SK-N-SH (cell line): ENCODE measurements around the gene ADAMTSL1. TPM values are rescaled to one million over a fixed set of nuclear protein-coding genes. Genes with fewer than 3 reads are reported as not detected.

Experiments used
- CTCF ChIA-PET: fragments of 300-600, 350-600 bp; formaldehyde crosslinking; extraction: SDS; loops from one replicate; lab custom pipeline; 2021; lab: Yijun Ruan, JAX
- POLR2A ChIA-PET: fragments of 350-600 bp; sonication (Branson Sonifier 250); formaldehyde crosslinking; extraction: SDS; loops from one replicate; lab custom pipeline; 2020; ENCODE audit warnings: antibody characterized with exemption, inconsistent platforms; lab: Yijun Ruan, JAX
- DNase-seq: peaks from one replicate; pipeline ENCODE4 v3.0.0; 2012
- H2AFZ ChIP-seq: fragments of 200-600 bp; sonication (generic); 2 replicates; pipeline ENCODE4 v1.8.1; 2016; ENCODE audit warnings: antibody characterized with exemption, mild to moderate bottlenecking, low read depth
- H3F3A ChIP-seq: fragments of 200-600 bp; sonication (generic); replicated peaks from 2 replicates; pipeline ENCODE3; 2016; ENCODE audit warnings: antibody characterized with exemption, mild to moderate bottlenecking; ENCODE audit not compliant: insufficient read depth
- H3K27ac ChIP-seq, 2 experiments: fragments of 200-500 bp in 1 of 2; fragments of 200-600 bp in 1 of 2; sonication (Bioruptor generic) in 1 of 2; sonication (generic), shearing (Covaris generic) in 1 of 2; 2 replicates each; pipeline versions ENCODE4 v1.5.1 to v1.6.1; 2014 to 2016; ENCODE audit warnings: low read depth in 2 of 2, inconsistent platforms in 1 of 2, low read length in 1 of 2, mild to moderate bottlenecking in 1 of 2, mixed read lengths in 1 of 2
- H3K27me3 ChIP-seq: fragments of 200-600 bp; sonication (generic), shearing (Covaris generic); 2 replicates; pipeline ENCODE4 v1.6.1; 2016; ENCODE audit warnings: mixed run types; ENCODE audit not compliant: insufficient read depth
- H3K36me3 ChIP-seq, 2 experiments: fragments of 200-500 bp in 1 of 2; fragments of 200-600 bp in 1 of 2; sonication (Bioruptor generic) in 1 of 2; sonication (generic) in 1 of 2; replicated peaks in 1 of 2; 2 replicates each; pipeline versions ENCODE3 to v1.5.1; 2014 to 2016; ENCODE audit warnings: low read length in 1 of 2, mild to moderate bottlenecking in 1 of 2; ENCODE audit not compliant: insufficient read depth in 2 of 2, control insufficient read depth in 1 of 2
- H3K4me1 ChIP-seq, 2 experiments: fragments of 200-500 bp in 1 of 2; fragments of 200-600 bp in 1 of 2; sonication (Bioruptor generic) in 1 of 2; sonication (generic), shearing (Covaris generic) in 1 of 2; 2 replicates each; pipeline versions ENCODE4 v1.5.1 to v1.6.1; 2014 to 2016; ENCODE audit warnings: low read depth in 1 of 2, low read length in 1 of 2, mixed run types in 1 of 2; ENCODE audit not compliant: insufficient read depth in 2 of 2, control insufficient read depth in 1 of 2
- H3K4me2 ChIP-seq: fragments of 200-600 bp; sonication (generic), shearing (Covaris generic); 2 replicates; pipeline ENCODE4 v1.6.1; 2017; ENCODE audit warnings: mixed run types
- H3K4me3 ChIP-seq, 2 experiments: fragments of 200-500 bp in 1 of 2; fragments of 200-600 bp in 1 of 2; sonication (Bioruptor generic) in 1 of 2; sonication (generic), shearing (Covaris generic) in 1 of 2; 2 replicates each; pipeline versions ENCODE4 v1.5.1 to v1.8.1; 2014 to 2016; ENCODE audit warnings: low read depth in 2 of 2, inconsistent platforms in 1 of 2, low read length in 1 of 2, mild to moderate bottlenecking in 1 of 2, mixed read lengths in 1 of 2, moderate library complexity in 1 of 2
- H3K79me2 ChIP-seq: fragments of 200-600 bp; sonication (generic); 2 replicates; pipeline ENCODE4 v1.8.1; 2017; ENCODE audit warnings: mild to moderate bottlenecking; ENCODE audit not compliant: insufficient read depth
- H3K9ac ChIP-seq: fragments of 200-600 bp; sonication (generic); 2 replicates; pipeline ENCODE4 v1.6.1; 2017; ENCODE audit warnings: mixed run types
- H3K9me2 ChIP-seq: fragments of 200-600 bp; sonication (generic); 2 replicates; pipeline ENCODE4 v1.6.1; 2017; ENCODE audit warnings: mixed run types
- H3K9me3 ChIP-seq: fragments of 200-600 bp; sonication (generic); 2 replicates; pipeline ENCODE4 v1.6.1; 2017; ENCODE audit warnings: mixed run types, mild to moderate bottlenecking, moderate library complexity
- H4K20me1 ChIP-seq: fragments of 200-600 bp; sonication (generic); 2 replicates; pipeline ENCODE4 v1.6.1; 2017; ENCODE audit warnings: mild to moderate bottlenecking, mixed run types; ENCODE audit not compliant: insufficient read depth
- ELF1 ChIP-seq: IDR thresholded peaks from 2 replicates; pipeline ENCODE4 v1.4.0; 2012
- EZH2phosphoT487 ChIP-seq: fragments of 200-600 bp; sonication (generic); IDR thresholded peaks from 2 replicates; pipeline ENCODE4 v1.6.1; 2017; ENCODE audit warnings: low read depth, mixed run types, mild to moderate bottlenecking, antibody characterized with exemption, moderate library complexity, borderline replicate concordance
- FOXJ3 ChIP-seq: sonication (generic); formaldehyde crosslinking; IDR thresholded peaks from 2 replicates; pipeline ENCODE4 v1.5.1; 2020; ENCODE audit warnings: mild to moderate bottlenecking, missing genetic modification reagents
- GABPA ChIP-seq: IDR thresholded peaks from 2 replicates; pipeline ENCODE4 v1.4.0; 2012; ENCODE audit warnings: low read depth, mild to moderate bottlenecking
- POLR2AphosphoS5 ChIP-seq: IDR thresholded peaks from 2 replicates; pipeline ENCODE4 v1.6.1; 2012; ENCODE audit warnings: low read depth, low read length
- RCOR1 ChIP-seq: fragments of 150-350 bp; IDR thresholded peaks from 2 replicates; pipeline ENCODE4 v1.6.1; 2017; ENCODE audit warnings: antibody characterized with exemption, low read length
- SIN3A ChIP-seq: IDR thresholded peaks from 2 replicates; pipeline ENCODE4 v1.6.1; 2012; ENCODE audit warnings: low read depth, mild to moderate bottlenecking, low read length, moderate library complexity, borderline replicate concordance
- YY1 ChIP-seq: IDR thresholded peaks from 2 replicates; pipeline ENCODE4 v1.4.0; 2012; ENCODE audit warnings: low read depth, mild to moderate bottlenecking
- WGBS: methylation state at CpG from one replicate; pipeline ENCODE4 v1.1.6; 2017; ENCODE audit warnings: low lambda C conversion rate; 5-methylcytosine and 5-hydroxymethylcytosine counted together
- polyA plus RNA-seq, 3 experiments: library from polyadenylated mRNA; depleted of rRNA; stranded (reverse); fragments of >200 nt; gene quantifications; 2 replicates each; pipeline ENCODE4 v1.2.3, GENCODE V29; 2012
- TF ChIP-seq, protein P1 (sequence below): fragments of 150-350 bp; IDR thresholded peaks from 2 replicates; pipeline ENCODE4 v1.6.1; 2016; ENCODE audit warnings: mild to moderate bottlenecking, low read depth, low read length
- TF ChIP-seq, protein P2 (sequence below): IDR thresholded peaks from 2 replicates; pipeline ENCODE4 v1.6.1; 2012; ENCODE audit warnings: mild to moderate bottlenecking, low read depth, low read length, moderate library complexity
- TF ChIP-seq, protein P3 (sequence below): IDR thresholded peaks from 2 replicates; pipeline ENCODE4 v1.4.0; 2012; ENCODE audit warnings: low read depth
- TF ChIP-seq, protein P4 (sequence below): fragments of 200-600 bp; sonication (generic); IDR thresholded peaks from 2 replicates; pipeline ENCODE4 v1.6.1; 2017; ENCODE audit warnings: antibody characterized with exemption, mild to moderate bottlenecking, moderate library complexity

The ADAMTSL1 gene
- polyA plus RNA-seq, 1 of the 3 experiments (the other 2 are of a cell fraction) = 114 TPM

DNA sequence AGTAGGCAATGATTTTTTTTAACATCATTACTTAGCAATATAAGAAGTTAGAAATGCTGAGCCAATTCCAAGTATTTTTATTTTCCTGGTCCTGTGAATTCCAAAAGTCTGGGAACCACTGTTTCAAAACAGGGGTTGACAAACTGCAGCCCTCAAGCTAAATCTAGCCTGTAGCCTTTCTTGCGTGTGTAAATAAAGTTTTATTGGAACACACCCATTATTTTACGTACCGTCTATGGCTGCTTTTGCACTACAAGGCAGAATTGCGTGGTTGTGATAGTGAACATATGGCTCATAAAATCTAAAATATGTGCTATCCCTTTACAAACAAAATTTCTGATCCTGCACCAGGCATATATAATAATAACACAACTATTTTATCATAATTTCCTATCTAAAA is 280.0 kb downstream of the ADAMTSL1 start:
- DNase-seq = no peak
- peaks cover 4% of the 10 kb centered on the region; the same call in 1 of the 2 replicates for H3K79me2 ChIP-seq
- H3K36me3 ChIP-seq = peaks cover 11 to 57% of the 10 kb centered on the region in 2 experiments
- no peaks in the 10 kb centered on the region for H3K9me3 ChIP-seq
- H3K9ac ChIP-seq = no peak overlapping the region
- no peak overlapping the region for H3K4me3 ChIP-seq
- H3K9me2 ChIP-seq = no peaks in the 10 kb centered on the region
- CTCF ChIA-PET = interaction anchor here (1.2 to 1.8 kb wide), 2 partner anchors 13 to 23 kb away, joined by 3 to 6 read pairs; no protein-coding TSS in a partner anchor
- no peak overlapping the region for H3K27ac ChIP-seq
- POLR2A ChIA-PET = no interaction called here
- H3K4me1 ChIP-seq = no peaks in the 10 kb centered on the region
- H2AFZ ChIP-seq = no peak overlapping the region
- 96% methylated on average over 4 of the region's 4 CpGs for WGBS
- TF ChIP-seq EZH2phosphoT487 = no peak
- TF ChIP-seq, protein P1, sequence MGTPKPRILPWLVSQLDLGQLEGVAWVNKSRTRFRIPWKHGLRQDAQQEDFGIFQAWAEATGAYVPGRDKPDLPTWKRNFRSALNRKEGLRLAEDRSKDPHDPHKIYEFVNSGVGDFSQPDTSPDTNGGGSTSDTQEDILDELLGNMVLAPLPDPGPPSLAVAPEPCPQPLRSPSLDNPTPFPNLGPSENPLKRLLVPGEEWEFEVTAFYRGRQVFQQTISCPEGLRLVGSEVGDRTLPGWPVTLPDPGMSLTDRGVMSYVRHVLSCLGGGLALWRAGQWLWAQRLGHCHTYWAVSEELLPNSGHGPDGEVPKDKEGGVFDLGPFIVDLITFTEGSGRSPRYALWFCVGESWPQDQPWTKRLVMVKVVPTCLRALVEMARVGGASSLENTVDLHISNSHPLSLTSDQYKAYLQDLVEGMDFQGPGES = no peak
- TF ChIP-seq POLR2AphosphoS5 = no peak
- no peak for TF ChIP-seq YY1
- no peak for TF ChIP-seq FOXJ3 (CRISPR knock-in tag)
- no peak for TF ChIP-seq GABPA
- no peak for TF ChIP-seq RCOR1
- TF ChIP-seq, protein P2, sequence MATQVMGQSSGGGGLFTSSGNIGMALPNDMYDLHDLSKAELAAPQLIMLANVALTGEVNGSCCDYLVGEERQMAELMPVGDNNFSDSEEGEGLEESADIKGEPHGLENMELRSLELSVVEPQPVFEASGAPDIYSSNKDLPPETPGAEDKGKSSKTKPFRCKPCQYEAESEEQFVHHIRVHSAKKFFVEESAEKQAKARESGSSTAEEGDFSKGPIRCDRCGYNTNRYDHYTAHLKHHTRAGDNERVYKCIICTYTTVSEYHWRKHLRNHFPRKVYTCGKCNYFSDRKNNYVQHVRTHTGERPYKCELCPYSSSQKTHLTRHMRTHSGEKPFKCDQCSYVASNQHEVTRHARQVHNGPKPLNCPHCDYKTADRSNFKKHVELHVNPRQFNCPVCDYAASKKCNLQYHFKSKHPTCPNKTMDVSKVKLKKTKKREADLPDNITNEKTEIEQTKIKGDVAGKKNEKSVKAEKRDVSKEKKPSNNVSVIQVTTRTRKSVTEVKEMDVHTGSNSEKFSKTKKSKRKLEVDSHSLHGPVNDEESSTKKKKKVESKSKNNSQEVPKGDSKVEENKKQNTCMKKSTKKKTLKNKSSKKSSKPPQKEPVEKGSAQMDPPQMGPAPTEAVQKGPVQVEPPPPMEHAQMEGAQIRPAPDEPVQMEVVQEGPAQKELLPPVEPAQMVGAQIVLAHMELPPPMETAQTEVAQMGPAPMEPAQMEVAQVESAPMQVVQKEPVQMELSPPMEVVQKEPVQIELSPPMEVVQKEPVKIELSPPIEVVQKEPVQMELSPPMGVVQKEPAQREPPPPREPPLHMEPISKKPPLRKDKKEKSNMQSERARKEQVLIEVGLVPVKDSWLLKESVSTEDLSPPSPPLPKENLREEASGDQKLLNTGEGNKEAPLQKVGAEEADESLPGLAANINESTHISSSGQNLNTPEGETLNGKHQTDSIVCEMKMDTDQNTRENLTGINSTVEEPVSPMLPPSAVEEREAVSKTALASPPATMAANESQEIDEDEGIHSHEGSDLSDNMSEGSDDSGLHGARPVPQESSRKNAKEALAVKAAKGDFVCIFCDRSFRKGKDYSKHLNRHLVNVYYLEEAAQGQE = no peak
- TF ChIP-seq SIN3A = no peak
- TF ChIP-seq, protein P3, sequence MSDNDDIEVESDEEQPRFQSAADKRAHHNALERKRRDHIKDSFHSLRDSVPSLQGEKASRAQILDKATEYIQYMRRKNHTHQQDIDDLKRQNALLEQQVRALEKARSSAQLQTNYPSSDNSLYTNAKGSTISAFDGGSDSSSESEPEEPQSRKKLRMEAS = no peak
- TF ChIP-seq, protein P4, sequence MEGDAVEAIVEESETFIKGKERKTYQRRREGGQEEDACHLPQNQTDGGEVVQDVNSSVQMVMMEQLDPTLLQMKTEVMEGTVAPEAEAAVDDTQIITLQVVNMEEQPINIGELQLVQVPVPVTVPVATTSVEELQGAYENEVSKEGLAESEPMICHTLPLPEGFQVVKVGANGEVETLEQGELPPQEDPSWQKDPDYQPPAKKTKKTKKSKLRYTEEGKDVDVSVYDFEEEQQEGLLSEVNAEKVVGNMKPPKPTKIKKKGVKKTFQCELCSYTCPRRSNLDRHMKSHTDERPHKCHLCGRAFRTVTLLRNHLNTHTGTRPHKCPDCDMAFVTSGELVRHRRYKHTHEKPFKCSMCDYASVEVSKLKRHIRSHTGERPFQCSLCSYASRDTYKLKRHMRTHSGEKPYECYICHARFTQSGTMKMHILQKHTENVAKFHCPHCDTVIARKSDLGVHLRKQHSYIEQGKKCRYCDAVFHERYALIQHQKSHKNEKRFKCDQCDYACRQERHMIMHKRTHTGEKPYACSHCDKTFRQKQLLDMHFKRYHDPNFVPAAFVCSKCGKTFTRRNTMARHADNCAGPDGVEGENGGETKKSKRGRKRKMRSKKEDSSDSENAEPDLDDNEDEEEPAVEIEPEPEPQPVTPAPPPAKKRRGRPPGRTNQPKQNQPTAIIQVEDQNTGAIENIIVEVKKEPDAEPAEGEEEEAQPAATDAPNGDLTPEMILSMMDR = no peak
- no peak for TF ChIP-seq ELF1
- H4K20me1 ChIP-seq = no peaks in the 10 kb centered on the region
- no peaks in the 10 kb centered on the region for H3F3A ChIP-seq
- H3K4me2 ChIP-seq = no peak overlapping the region
- H3K27me3 ChIP-seq = no peaks in the 10 kb centered on the region
